ENCODE data around the gene FAM76A.

GRCh38 chr1:27807385-27807784 lies 81.6 kb downstream of the FAM76A start:
- no peak for TF ChIP-seq CTCF (IDR thresholded peaks at IDR 0.05 in 2 of 3, conservative IDR thresholded peaks at IDR 0.05 in 1 of 3; ENCODE audit: borderline replicate concordance in 1 of 3, insufficient read depth in 1 of 3, low read depth in 2 of 3, low read length in 2 of 3)
- no peak for TF ChIP-seq POLR2AphosphoS5 (IDR thresholded peaks at IDR 0.05; ENCODE audit: low read depth, low read length)
- TF ChIP-seq EZH2 (IDR thresholded peaks at IDR 0.05), result no peak
- no peak for TF ChIP-seq SRF (IDR thresholded peaks at IDR 0.05; ENCODE audit: low read depth)
- no peak for TF ChIP-seq ZBTB33 (IDR thresholded peaks at IDR 0.05; ENCODE audit: extremely low read depth, insufficient replicate concordance, low read length)
- TF ChIP-seq, protein P1, sequence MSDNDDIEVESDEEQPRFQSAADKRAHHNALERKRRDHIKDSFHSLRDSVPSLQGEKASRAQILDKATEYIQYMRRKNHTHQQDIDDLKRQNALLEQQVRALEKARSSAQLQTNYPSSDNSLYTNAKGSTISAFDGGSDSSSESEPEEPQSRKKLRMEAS (IDR thresholded peaks at IDR 0.05), result no peak
- no peak for TF ChIP-seq EZH2phosphoT487 (IDR thresholded peaks at IDR 0.05; ENCODE audit: borderline replicate concordance)
- TF ChIP-seq ZNF274 (IDR thresholded peaks at IDR 0.05; ENCODE audit: low read depth, low read length), result no peak
- TF ChIP-seq FOSL1 (IDR thresholded peaks at IDR 0.05; ENCODE audit: low read depth), result no peak
- TF ChIP-seq SP1 (IDR thresholded peaks at IDR 0.05; ENCODE audit: low read depth), result no peak
- TF ChIP-seq YY1 (IDR thresholded peaks at IDR 0.05; ENCODE audit: extremely low read depth, insufficient replicate concordance, low read depth, low read length), result no peak
